Parathyroid adenoma (tissue), 2 donors: ENCODE results near the gene MAGEE1.

Experiments used
- H2AFZ ChIP-seq: fragments of 300-600 bp; sonication (generic); one replicate; pipeline ENCODE4 v1.7.0; 2017; ENCODE audit warnings: antibody characterized with exemption, mild to moderate bottlenecking
- H3K27ac ChIP-seq: fragments of 300-600 bp; sonication (generic); one replicate; pipeline ENCODE4 v1.7.0; 2017
- H3K27me3 ChIP-seq: fragments of 300-600 bp; sonication (generic); one replicate; pipeline ENCODE4 v1.7.0; 2017; ENCODE audit warnings: low read length; ENCODE audit not compliant: control insufficient read depth, insufficient read depth
- H3K36me3 ChIP-seq: fragments of 300-600 bp; sonication (generic); one replicate; pipeline ENCODE4 v1.7.0; 2017; ENCODE audit warnings: low read length; ENCODE audit not compliant: control insufficient read depth, insufficient read depth
- H3K4me1 ChIP-seq: fragments of 300-600 bp; sonication (generic); one replicate; pipeline ENCODE4 v1.7.0; 2017; ENCODE audit warnings: control low read depth
- H3K4me2 ChIP-seq: fragments of 300-600 bp; sonication (generic); one replicate; pipeline ENCODE4 v1.7.0; 2017; ENCODE audit warnings: low read length
- H3K4me3 ChIP-seq: fragments of 300-600 bp; sonication (generic); one replicate; pipeline ENCODE4 v1.7.0; 2017; ENCODE audit warnings: low read depth, low read length
- H3K79me2 ChIP-seq: fragments of 300-600 bp; sonication (generic); one replicate; pipeline ENCODE4 v1.7.0; 2017; ENCODE audit warnings: control low read depth
- H3K9ac ChIP-seq: fragments of 300-600 bp; sonication (generic); one replicate; pipeline ENCODE4 v1.7.0; 2017; ENCODE audit warnings: mild to moderate bottlenecking
- H3K9me3 ChIP-seq: fragments of 300-600 bp; sonication (generic); one replicate; pipeline ENCODE4 v1.7.0; 2017; ENCODE audit warnings: low read length; ENCODE audit not compliant: control insufficient read depth
- CTCF ChIP-seq: fragments of 300-600 bp; sonication (generic); IDR thresholded peaks from one replicate; pipeline ENCODE4 v1.7.0; 2017; ENCODE audit warnings: antibody characterized with exemption, mild to moderate bottlenecking
- donor health status: primary hyperparathyroidism.

MAGEE1 gene

GRCh38 chrX:76427560-76428242 lies at the start of gene MAGEE1:
Gene MAGEE1 (plus strand): TSS chrX:76427710. CDS start chrX:76427931, 221 bp downstream.
- H2AFZ ChIP-seq = peak within 1 kb of the TSS; percentile 80
- H3K4me3 ChIP-seq = peak within 1 kb of the TSS; percentile 52
- peak within 1 kb of the TSS; percentile 61 for H3K9ac ChIP-seq
- no peaks in the 10 kb centered on the region for H3K79me2 ChIP-seq
- peak within 1 kb of the TSS; percentile 74 for H3K4me2 ChIP-seq
- no peaks in the 10 kb centered on the region for H3K9me3 ChIP-seq
- no peaks in the 10 kb centered on the region for H3K27me3 ChIP-seq
- H3K36me3 ChIP-seq = no peaks in the 10 kb centered on the region
- peak within 1 kb of the TSS; percentile 61 for H3K27ac ChIP-seq
- no peaks in the 10 kb centered on the region for H3K4me1 ChIP-seq
- no peak for TF ChIP-seq CTCF

GRCh38 chrX:76398970-76399369 lies 28.5 kb upstream of the MAGEE1 start:
- Histone ChIP-seq H3K4me1 (no peaks in the 10 kb centered on the region), H3K27ac (no peak overlapping the region), H3K27me3 (no peaks in the 10 kb centered on the region), H3K4me2 (no peak overlapping the region), H3K4me3 (no peak overlapping the region), H3K36me3 (no peaks in the 10 kb centered on the region), H3K79me2 (no peaks in the 10 kb centered on the region), H3K9ac (no peak overlapping the region), H3K9me3 (no peaks in the 10 kb centered on the region), H2AFZ (no peak overlapping the region)
- TF ChIP-seq CTCF = no peak

GRCh38 chrX:76407795-76408194 lies 19.7 kb upstream of the MAGEE1 start:
- TF ChIP-seq CTCF = no peak
- no peak overlapping the region for H3K4me3 ChIP-seq
- no peaks in the 10 kb centered on the region for H3K79me2 ChIP-seq
- H2AFZ ChIP-seq = no peak overlapping the region
- H3K36me3 ChIP-seq = no peaks in the 10 kb centered on the region
- H3K4me2 ChIP-seq = no peak overlapping the region
- no peaks in the 10 kb centered on the region for H3K9me3 ChIP-seq
- H3K27me3 ChIP-seq = no peaks in the 10 kb centered on the region
- no peak overlapping the region for H3K27ac ChIP-seq
- H3K9ac ChIP-seq = no peak overlapping the region
- no peaks in the 10 kb centered on the region for H3K4me1 ChIP-seq

GRCh38 chrX:76420237-76420636 lies 7.3 kb upstream of the MAGEE1 start:
- no peak for TF ChIP-seq CTCF

More at GRCh38 chrX:76420237-76420636, 7.3 kb upstream of the MAGEE1 start:
- Histone ChIP-seq H3K4me1 (no peaks in the 10 kb centered on the region), H2AFZ (no peak overlapping the region), H3K9ac (no peak overlapping the region), H3K9me3 (no peaks in the 10 kb centered on the region), H3K27me3 (no peaks in the 10 kb centered on the region), H3K4me3 (no peak overlapping the region), H3K4me2 (no peak overlapping the region), H3K36me3 (no peaks in the 10 kb centered on the region), H3K27ac (no peak overlapping the region), H3K79me2 (no peaks in the 10 kb centered on the region)
